Neuronal stem cell (in vitro differentiated cells): ENCODE data around the gene NIPSNAP2.
A peak's percentile ranks its signal among the peaks of the same experiment; 100 is the strongest.

Experiments used
- DNase-seq: peaks from one replicate; pipeline ENCODE4 v3.0.0-alpha.2; 2013; ENCODE audit warnings: low spot score
- H2AFZ ChIP-seq: one replicate; pipeline ENCODE4 v1.6.1; 2013; ENCODE audit warnings: mild to moderate bottlenecking, low read length, inconsistent platforms
- H2AK5ac ChIP-seq: 2 replicates; pipeline ENCODE4 v1.6.1; 2013; ENCODE audit warnings: low read depth, mild to moderate bottlenecking, inconsistent platforms, low read length, moderate library complexity, mixed read lengths
- H2BK120ac ChIP-seq: 2 replicates; pipeline ENCODE4 v1.6.1; 2013; ENCODE audit warnings: low read depth, mild to moderate bottlenecking, inconsistent platforms, low read length, moderate library complexity, mixed read lengths
- H2BK12ac ChIP-seq: one replicate; pipeline ENCODE4 v1.6.1; 2013; ENCODE audit warnings: low read length, inconsistent platforms
- H2BK15ac ChIP-seq: 2 replicates; pipeline ENCODE4 v1.6.1; 2013; ENCODE audit warnings: mild to moderate bottlenecking, low read length, inconsistent platforms, mixed read lengths
- H2BK5ac ChIP-seq: one replicate; pipeline ENCODE4 v1.6.1; 2013; ENCODE audit warnings: inconsistent platforms, mild to moderate bottlenecking, low read length, moderate library complexity
- H3K14ac ChIP-seq: one replicate; pipeline ENCODE4 v1.6.1; 2013; ENCODE audit warnings: low read length, inconsistent platforms
- H3K18ac ChIP-seq: 2 replicates; pipeline ENCODE4 v1.6.1; 2013; ENCODE audit warnings: low read length, inconsistent platforms
- H3K23ac ChIP-seq: 2 replicates; pipeline ENCODE4 v1.6.1; 2013; ENCODE audit warnings: low read depth, mild to moderate bottlenecking, mixed read lengths, low read length, inconsistent platforms; ENCODE audit not compliant: poor library complexity
- H3K27ac ChIP-seq: replicated peaks from 3 replicates; pipeline ENCODE4 v1.5.1; 2013; ENCODE audit warnings: low read length, inconsistent platforms
- H3K27me3 ChIP-seq, 3 experiments: 2 replicates each; pipeline ENCODE4 v1.6.1; 2013; ENCODE audit warnings: low read length in 3 of 3, mild to moderate bottlenecking in 2 of 3, inconsistent platforms in 1 of 3, low read depth in 1 of 3, mixed read lengths in 1 of 3, moderate library complexity in 1 of 3; ENCODE audit not compliant: control insufficient read depth in 3 of 3, insufficient read depth in 3 of 3
- H3K36me3 ChIP-seq, 2 donors: replicated peaks in 1 of 2; 2 replicates each; pipeline ENCODE4 v1.6.1; 2013; ENCODE audit warnings: low read length in 2 of 2; ENCODE audit not compliant: control insufficient read depth in 2 of 2, insufficient read depth in 2 of 2
- H3K4ac ChIP-seq: 2 replicates; pipeline ENCODE4 v1.6.1; 2013; ENCODE audit warnings: inconsistent platforms, mild to moderate bottlenecking, low read length, moderate library complexity
- H3K4me1 ChIP-seq, 2 donors: 1 replicate in 1 of 2; 2 replicates in 1 of 2; pipeline ENCODE4 v1.6.1; 2013; ENCODE audit warnings: low read length in 2 of 2, low read depth in 1 of 2; ENCODE audit not compliant: control insufficient read depth in 2 of 2, insufficient read depth in 1 of 2
- H3K4me2 ChIP-seq: one replicate; pipeline ENCODE4 v1.6.1; 2013; ENCODE audit warnings: mild to moderate bottlenecking, low read length, inconsistent platforms; ENCODE audit not compliant: insufficient read depth, poor library complexity, severe bottlenecking
- H3K4me3 ChIP-seq, 2 donors: 2 replicates each; pipeline ENCODE4 v1.5.1; 2013; ENCODE audit warnings: low read length in 2 of 2, mild to moderate bottlenecking in 2 of 2, inconsistent platforms in 1 of 2, moderate library complexity in 1 of 2
- H3K79me1 ChIP-seq: one replicate; pipeline ENCODE4 v1.6.1; 2013; ENCODE audit warnings: low read depth, mild to moderate bottlenecking, inconsistent platforms, low read length, moderate library complexity
- H3K9ac ChIP-seq: one replicate; pipeline ENCODE4 v1.6.1; 2013; ENCODE audit warnings: mild to moderate bottlenecking, low read depth, low read length, inconsistent platforms; ENCODE audit not compliant: poor library complexity
- H3K9me3 ChIP-seq, 2 donors: replicated peaks in 1 of 2; 2 replicates each; pipeline versions ENCODE3 to v1.6.1; 2013; ENCODE audit warnings: low read length in 2 of 2, mild to moderate bottlenecking in 2 of 2, inconsistent platforms in 1 of 2, low read depth in 1 of 2, mixed read lengths in 1 of 2, moderate library complexity in 1 of 2; ENCODE audit not compliant: control insufficient read depth in 2 of 2, insufficient read depth in 1 of 2
- H4K8ac ChIP-seq: one replicate; pipeline ENCODE4 v1.6.1; 2013; ENCODE audit warnings: low read depth, mild to moderate bottlenecking, inconsistent platforms, low read length, moderate library complexity
- H4K91ac ChIP-seq: one replicate; pipeline ENCODE4 v1.6.1; 2013; ENCODE audit warnings: low read length, low read depth, mild to moderate bottlenecking, inconsistent platforms; ENCODE audit not compliant: poor library complexity
- WGBS, 2 donors: extraction: QIAGEN DNeasy Blood & Tissue Kit; methylation state at CpG; one replicate each; pipeline ENCODE4 v1.1.7; 2013; ENCODE audit warnings: missing lambda C conversion rate in 2 of 2, mixed read lengths in 1 of 2; ENCODE audit not compliant: insufficient read length in 2 of 2, insufficient replicate concordance in 1 of 2; ENCODE audit errors: extremely low coverage in 2 of 2; 5-methylcytosine and 5-hydroxymethylcytosine counted together

Gene NIPSNAP2

GRCh38 chr7:55992346-55992745, 28.0 kb downstream of the NIPSNAP2 start:
- Histone ChIP-seq H3K4me3 (no peak overlapping the region), H4K91ac (no peak overlapping the region), H3K14ac (no peak overlapping the region), H3K4me1 (no peaks in the 10 kb centered on the region), H3K27me3 (no peaks in the 10 kb centered on the region), H3K9me3 (no peaks in the 10 kb centered on the region), H3K18ac (no peak overlapping the region), H2BK12ac (no peak overlapping the region), H3K23ac (no peak overlapping the region), H2AK5ac (no peak overlapping the region), H2BK120ac (no peak overlapping the region), H3K36me3 (peaks cover 18 to 89% of the 10 kb centered on the region in 2 donors), H2BK15ac (no peak overlapping the region), H3K27ac (no peak overlapping the region), H2AFZ (no peak overlapping the region), H3K4ac (no peak overlapping the region), H2BK5ac (no peak overlapping the region), H3K4me2 (no peak overlapping the region), H4K8ac (no peak overlapping the region), H3K9ac (no peak overlapping the region), H3K79me1 (no peaks in the 10 kb centered on the region)
- no CpG with 5 or more reads among the region's 3 CpGs for WGBS, 2 donors
- DNase-seq = no peak

DNA sequence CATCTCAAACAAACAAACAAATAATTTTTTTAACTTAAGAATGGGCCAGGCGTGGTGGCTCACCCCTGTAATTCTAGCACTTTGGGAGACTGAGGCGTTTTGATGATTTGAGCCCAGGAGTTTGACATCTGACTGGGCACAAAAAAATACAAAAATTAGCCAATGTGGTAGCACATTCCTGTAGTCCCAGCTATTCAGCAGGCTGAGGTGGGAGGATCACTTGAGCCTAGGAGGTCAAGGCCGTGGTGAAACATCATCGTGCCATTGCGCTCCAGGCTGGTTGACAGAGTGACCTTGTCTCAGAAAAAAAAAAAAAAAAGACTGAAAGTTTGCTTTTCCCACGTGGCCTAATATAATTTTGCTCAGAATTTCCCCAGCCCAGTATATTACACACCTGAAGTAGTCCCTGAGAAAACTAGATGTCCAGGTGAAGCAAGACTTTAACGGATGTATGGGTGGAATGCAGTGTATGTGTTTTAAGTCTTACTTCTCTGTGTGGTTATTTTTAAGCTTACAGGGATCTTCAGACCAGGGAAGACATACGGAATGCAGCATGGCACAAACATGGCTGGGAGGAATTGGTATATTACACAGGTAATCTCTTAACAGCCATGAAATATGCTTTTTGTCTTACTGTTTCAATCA, 32.6 kb downstream of the NIPSNAP2 start:
- H3K23ac ChIP-seq = no peak overlapping the region
- H3K27ac ChIP-seq = no peak overlapping the region
- H2BK5ac ChIP-seq = no peak overlapping the region
- no peak for DNase-seq
- H4K91ac ChIP-seq = no peak overlapping the region
- H2BK15ac ChIP-seq = no peak overlapping the region
- no peak overlapping the region for H3K4me2 ChIP-seq
- H2BK12ac ChIP-seq = no peak overlapping the region
- H3K36me3 ChIP-seq = peaks cover 16 to 77% of the 10 kb centered on the region in 2 donors
- no peaks in the 10 kb centered on the region for H3K27me3 ChIP-seq
- no CpG with 5 or more reads among the region's 8 CpGs for WGBS, 2 donors
- no peak overlapping the region for H3K4me3 ChIP-seq
- H3K9ac ChIP-seq = no peak overlapping the region
- no peaks in the 10 kb centered on the region for H3K79me1 ChIP-seq
- H3K14ac ChIP-seq = no peak overlapping the region
- H2AK5ac ChIP-seq = no peak overlapping the region
- H2BK120ac ChIP-seq = no peak overlapping the region
- H3K4ac ChIP-seq = no peak overlapping the region
- no peak overlapping the region for H2AFZ ChIP-seq
- no peaks in the 10 kb centered on the region for H3K4me1 ChIP-seq
- no peak overlapping the region for H4K8ac ChIP-seq
- H3K9me3 ChIP-seq = no peaks in the 10 kb centered on the region
- H3K18ac ChIP-seq = no peak overlapping the region

GRCh38 chr7:56003749-56004148, 39.4 kb downstream of the NIPSNAP2 start:
- H4K91ac ChIP-seq = no peak overlapping the region
- peaks cover 0 to 3% of the 10 kb centered on the region in 2 donors for H3K4me1 ChIP-seq
- H3K27me3 ChIP-seq = no peaks in the 10 kb centered on the region
- no peak overlapping the region for H3K18ac ChIP-seq
- no peak overlapping the region for H2BK12ac ChIP-seq
- H3K23ac ChIP-seq = no peak overlapping the region
- no peak overlapping the region for H3K9ac ChIP-seq
- no peak overlapping the region for H3K4me3 ChIP-seq
- H3K9me3 ChIP-seq = no peaks in the 10 kb centered on the region
- no peak overlapping the region for H2AK5ac ChIP-seq
- WGBS, 2 donors = no CpG with 5 or more reads among the region's 4 CpGs
- no peak overlapping the region for H4K8ac ChIP-seq
- no peak overlapping the region for H3K4ac ChIP-seq
- H2AFZ ChIP-seq = no peak overlapping the region
- no peak overlapping the region for H3K27ac ChIP-seq
- DNase-seq = no peak
- H2BK15ac ChIP-seq = no peak overlapping the region
- H3K36me3 ChIP-seq = peaks cover 0 to 17% of the 10 kb centered on the region in 2 donors
- no peaks in the 10 kb centered on the region for H3K79me1 ChIP-seq
- H2BK5ac ChIP-seq = no peak overlapping the region
- no peak overlapping the region for H2BK120ac ChIP-seq
- H3K4me2 ChIP-seq = no peak overlapping the region
- no peak overlapping the region for H3K14ac ChIP-seq

- WGBS, 2 donors = no CpG with 5 or more reads among the region's 4 CpGs
- H3K18ac ChIP-seq = no peak overlapping the region
These were observed 42.8 kb downstream of the NIPSNAP2 start for GRCh38 chr7:56007167-56007652.

More at GRCh38 chr7:56007167-56007652, 42.8 kb downstream of the NIPSNAP2 start:
- no peak overlapping the region for H2BK12ac ChIP-seq
- peaks cover 2 to 21% of the 10 kb centered on the region in 2 donors for H3K36me3 ChIP-seq
- H3K14ac ChIP-seq = no peak overlapping the region
- no peak overlapping the region for H3K27ac ChIP-seq
- H3K23ac ChIP-seq = no peak overlapping the region
- no peaks in the 10 kb centered on the region for H3K79me1 ChIP-seq
- no peak overlapping the region for H4K8ac ChIP-seq
- no peak overlapping the region for H3K4me2 ChIP-seq
- no peak overlapping the region for H4K91ac ChIP-seq
- H3K27me3 ChIP-seq = no peaks in the 10 kb centered on the region
- no peak overlapping the region for H3K4me3 ChIP-seq
- no peak overlapping the region for H2BK120ac ChIP-seq
- no peak overlapping the region for H2BK15ac ChIP-seq
- H2BK5ac ChIP-seq = no peak overlapping the region
- DNase-seq = no peak
- H3K4ac ChIP-seq = no peak overlapping the region
- H3K9me3 ChIP-seq = no peaks in the 10 kb centered on the region
- H3K4me1 ChIP-seq = peaks cover 0 to 3% of the 10 kb centered on the region in 2 donors
- H3K9ac ChIP-seq = no peak overlapping the region
- peak overlapping the region; percentile 35 for H2AFZ ChIP-seq
- no peak overlapping the region for H2AK5ac ChIP-seq
